NCI-H1694 (cell line): ENCODE results near the gene UBAC2.

Source experiments
- DNase-seq: peaks from one replicate; lab custom pipeline; 2025; lab: John Stamatoyannopoulos, UW

UBAC2 gene

DNA sequence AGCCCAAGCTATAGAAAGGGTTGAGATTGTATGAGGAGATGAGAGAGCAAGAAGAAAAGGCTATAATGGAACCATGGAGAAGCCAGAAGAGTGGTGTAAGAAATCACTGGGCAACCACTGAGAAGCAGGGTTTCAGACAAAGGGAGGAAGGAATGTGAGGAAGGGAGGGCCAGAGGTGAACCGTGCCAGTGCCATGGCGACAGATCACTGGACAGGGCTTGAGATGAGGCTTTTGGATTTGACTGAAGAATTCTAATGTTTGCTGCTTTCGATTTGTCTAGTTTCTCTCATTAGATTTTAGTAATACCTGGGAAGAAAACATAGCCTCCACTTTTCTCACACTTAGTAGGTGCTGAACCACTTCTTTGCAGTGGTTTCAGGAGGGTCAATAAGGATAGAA lies 112.8 kb downstream of the UBAC2 start:
- DNase-seq: no peak

DNA sequence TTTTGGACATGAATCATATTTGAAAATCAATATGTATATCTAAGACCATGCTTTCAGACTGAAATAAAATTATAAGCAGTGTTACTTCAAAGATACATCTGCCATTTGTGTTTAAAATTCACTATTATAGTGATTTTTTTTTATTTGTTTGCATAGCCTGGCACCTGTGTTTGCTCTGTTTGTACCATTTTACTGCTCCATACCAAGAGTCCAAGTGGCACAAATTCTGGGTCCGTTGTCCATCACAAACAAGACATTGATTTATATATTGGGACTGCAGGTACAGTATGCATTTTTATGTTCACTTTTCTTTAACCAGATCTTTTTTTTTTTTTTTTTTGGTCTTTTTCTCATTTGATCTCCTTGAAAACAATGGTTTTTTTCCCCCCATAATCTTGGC lies 113.3 kb downstream of the UBAC2 start:
- DNase-seq: no peak

DNA sequence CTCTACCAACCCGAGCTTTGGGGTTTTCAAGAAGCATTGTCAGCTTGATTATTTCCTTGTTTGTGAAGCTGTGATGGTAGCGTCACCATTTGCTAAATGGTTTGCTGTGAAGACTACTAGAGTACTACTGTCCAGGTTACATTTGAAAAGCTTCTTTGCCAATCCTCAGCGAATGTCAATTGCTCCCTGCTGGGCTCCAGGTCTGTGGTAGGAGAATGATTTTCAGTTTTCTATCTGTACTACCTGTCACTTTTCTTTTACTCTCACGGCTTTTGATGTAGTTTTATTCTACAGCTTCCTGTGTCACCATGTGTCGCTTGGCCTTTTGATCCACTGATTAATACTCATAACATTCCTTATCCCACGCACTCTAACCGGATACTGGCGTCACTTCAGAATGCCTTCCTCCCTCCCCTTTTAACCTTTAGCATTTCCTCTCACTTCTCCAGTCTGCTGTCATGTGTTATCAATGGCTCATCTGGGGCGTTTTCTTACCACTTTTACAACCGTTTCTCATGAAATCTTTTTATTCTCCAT lies 114.1 kb downstream of the UBAC2 start:
- no peak for DNase-seq

DNA sequence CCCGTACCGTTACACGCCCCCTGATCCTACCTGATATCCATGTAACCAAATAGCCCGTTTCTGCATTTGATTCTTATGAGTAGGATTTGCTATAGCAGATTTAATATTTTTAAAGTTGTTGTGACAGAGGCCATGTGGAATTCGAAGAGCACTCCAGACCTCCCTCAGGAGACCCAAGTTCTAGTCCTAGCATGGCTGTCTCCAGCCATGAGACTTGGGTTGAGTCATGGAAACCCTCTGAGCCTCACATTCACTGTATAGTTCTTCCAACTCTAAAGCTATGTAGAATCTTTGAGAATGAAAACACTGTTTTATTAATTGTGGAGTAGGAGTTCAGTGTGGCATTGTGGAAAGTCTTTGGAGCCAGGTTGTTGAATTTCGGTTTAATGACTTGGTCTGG lies 114.5 kb downstream of the UBAC2 start:
- no peak for DNase-seq

DNA sequence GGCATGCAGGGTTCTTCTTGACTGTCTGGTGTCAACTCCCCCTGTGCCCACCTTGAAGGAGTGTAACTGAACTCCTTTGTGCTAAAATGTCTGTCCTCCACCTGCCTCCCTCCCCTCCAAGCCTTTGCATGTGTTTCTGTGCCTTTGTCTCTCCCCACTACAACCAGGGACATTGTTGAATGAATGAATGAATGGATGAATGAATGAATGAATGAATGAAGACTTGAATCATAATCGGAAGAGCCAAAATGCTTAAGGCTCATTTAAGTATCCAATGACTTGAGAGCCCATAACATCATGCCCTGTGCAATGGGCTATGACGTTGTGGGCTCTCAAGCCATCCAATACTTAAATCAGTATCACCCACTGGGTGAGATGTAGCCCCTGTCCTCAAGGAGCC lies 115.6 kb downstream of the UBAC2 start:
- no peak for DNase-seq

DNA sequence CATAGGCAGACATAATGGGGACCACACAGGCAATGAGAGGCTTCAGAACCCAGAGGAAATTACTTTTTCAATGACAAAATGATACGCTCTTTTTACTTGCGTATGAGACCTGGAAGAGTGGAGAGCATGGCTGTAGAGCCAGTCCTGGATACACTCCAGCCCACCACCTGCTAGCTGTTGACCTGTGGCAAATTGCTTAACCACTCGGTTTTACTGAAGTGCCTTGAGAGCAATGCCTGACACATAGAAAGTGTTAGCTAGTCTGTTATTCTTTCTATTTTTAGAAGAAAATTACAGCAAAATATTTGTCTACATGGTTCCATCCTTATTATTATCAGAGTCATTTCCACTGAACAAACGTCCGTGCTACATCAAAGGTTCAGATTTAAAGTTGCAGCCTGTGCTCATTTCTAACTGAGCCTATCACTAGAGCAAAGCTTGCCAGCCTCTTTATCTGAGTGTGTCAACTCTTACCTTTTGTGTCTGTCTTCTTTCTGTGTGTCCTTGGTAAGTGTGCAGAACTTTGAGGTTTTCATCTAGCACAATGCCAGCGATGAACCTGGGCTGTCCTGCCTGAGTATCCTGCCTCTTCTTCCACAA lies 116.1 kb downstream of the UBAC2 start:
- no peak for DNase-seq

DNA sequence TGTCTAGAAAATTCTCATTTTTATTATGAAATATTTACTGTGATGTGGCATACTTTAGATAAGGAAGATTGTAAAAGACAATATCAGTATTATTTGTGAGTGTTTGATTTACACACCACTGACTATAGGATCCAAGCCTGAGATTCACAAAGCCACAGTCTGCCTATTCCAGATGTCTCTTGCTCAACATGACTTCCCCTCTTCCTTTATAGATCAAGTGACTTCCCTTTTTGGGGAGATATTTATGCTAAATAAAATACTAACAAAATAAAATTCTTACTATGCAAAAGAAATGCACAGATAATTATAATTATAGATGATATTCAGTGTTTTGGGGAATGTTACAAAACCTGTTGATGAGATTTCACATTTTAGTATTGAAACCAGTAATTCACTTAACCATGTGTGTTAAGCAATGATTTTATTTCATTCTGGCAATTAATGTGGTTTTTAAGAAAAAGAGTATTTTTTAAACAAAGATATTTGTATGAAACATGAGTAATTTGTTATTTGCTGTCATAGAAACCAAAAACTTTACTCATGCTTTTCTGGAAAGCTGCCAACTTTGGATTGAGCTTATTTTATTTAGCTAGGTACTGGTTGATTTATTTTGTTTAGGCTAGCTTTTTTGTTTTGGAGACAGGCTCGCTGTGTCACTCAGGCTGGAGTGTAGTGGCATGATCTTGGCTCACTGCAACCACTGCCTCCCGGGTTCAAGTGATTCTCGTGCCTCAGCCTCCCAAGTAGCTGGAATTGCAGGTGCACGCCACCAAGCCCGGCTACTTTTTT lies 120.2 kb downstream of the UBAC2 start:
- no peak for DNase-seq

DNA sequence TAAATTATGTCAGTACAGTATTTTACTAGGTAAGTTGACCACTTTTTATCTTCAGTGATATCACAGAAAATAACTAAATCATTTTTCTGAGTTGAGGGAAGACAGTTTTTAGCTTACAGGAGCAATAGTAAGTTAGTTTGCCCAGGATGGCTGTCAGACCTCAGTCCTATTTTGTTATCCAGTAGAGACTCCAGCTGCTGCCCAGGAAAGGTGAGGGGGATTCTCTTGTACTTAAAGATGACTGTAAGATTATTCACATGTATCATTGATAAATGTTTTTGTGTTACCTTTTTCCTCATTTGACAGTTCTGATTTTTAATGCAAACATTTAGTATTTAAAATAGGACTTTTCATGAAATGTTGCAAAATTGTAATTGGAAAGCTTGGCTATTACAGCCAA lies 121.1 kb downstream of the UBAC2 start:
- no peak for DNase-seq

DNA sequence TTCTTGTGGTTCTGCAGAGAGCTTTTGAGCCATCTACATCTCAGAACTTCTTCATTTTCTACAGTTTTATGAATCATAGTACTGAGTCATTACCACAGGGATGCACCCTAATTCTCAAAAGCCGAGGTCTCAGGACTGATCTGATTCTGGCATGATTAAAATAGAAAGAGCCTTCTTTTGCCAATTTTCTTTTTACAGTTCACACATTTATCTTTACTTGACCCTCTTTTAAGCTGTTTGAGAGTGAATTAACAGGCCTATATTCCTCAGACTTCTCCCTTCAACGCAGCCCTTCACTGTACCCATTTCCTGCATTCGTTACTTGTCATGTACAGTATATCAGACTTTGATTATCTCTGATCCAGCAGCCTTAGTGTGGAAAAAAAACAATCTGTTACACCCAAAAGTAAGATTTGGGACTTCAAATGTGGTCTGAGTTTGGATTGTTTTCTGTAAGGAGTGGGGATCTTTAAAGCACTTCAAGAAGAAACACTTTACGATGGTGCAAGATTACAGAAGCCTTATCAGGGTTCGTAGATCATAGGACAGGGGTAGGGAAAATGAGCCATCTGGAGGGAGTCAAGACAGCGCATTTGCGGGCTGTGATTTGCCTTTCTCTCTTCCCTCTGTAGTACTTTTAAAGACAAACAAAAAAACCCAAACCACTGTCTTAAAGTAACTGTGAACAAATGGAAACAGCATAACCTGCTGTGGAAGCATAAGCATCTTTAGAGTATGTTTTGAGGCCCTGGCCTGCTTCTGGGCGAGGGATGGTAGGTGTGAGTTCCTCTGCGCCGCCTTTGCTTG lies 121.8 kb downstream of the UBAC2 start:
- DNase-seq: no peak

DNA sequence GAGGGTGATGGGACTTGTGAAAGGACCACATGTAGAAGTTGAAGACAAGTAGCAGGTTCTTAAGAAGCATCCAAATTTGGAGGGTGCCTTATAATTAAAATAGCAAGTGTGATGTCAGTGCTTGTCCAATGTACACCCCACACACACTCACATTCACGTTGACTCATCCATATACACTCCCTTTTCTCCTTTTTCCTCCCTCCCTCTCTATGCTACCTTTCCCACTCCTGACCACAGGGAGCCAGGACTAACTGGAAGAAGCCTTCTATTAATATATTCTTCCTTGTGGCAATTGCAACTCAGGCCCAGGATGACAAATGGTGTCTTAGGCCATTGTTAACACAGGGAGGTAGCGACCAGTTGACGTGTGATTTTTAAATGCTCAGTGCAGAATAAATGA lies 122.8 kb downstream of the UBAC2 start:
- no peak for DNase-seq

DNA sequence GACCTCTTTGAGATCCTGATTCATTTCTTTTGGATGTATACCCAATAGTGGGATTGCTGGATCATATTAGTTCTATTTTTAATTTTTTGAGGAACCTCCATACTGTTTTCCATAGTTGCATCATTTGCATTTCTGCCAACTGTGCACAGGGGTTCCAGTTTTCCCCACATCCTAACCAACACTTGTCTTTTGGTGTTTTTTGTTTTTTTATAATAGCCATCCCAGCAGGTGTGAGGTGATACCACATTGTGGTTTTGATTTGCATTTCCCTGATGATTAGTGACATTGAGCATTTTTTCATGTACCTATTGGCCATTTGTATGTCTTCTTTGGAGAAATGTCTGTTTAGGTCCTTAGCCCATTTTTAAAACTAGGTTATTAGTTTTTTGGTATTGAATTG lies 125.4 kb downstream of the UBAC2 start:
- DNase-seq: no peak

DNA sequence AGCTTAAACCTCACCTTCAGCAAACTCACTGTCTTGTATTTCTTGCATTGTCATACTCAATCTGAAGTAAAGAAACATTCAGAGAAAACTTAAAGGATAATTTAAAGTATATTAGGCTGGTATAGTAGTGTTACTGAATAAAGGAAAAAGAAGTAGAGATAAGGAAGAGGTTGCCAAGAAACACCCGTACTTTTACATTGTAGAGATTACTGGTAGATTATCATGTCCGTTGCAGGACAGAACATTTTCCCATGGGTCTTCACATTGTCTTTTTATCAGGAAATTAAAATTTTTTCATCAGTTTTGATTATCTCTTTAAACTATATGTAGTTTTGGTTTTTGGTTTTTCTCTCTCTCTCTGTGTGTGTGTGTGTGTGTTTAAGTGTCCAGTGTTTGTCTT lies 126.5 kb downstream of the UBAC2 start:
- no peak for DNase-seq

DNA sequence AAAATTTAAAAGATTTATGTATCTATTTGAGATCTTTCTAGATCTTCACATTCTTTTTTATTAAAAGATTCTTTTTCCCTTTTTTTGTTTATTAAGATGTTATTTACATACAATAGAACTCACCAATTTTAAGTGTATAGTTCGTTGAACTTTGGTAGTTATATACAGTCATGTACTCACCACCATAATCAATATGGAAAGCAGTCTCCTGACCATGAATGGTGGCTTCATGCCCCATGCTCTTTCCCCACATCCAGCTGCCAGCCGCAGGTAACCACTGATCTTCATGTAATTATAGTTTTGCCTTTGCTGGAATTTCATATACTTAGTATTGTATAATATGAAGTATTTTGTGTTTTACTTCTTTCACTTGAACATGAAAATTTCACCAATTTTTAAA lies 127.1 kb downstream of the UBAC2 start:
- DNase-seq: no peak

DNA sequence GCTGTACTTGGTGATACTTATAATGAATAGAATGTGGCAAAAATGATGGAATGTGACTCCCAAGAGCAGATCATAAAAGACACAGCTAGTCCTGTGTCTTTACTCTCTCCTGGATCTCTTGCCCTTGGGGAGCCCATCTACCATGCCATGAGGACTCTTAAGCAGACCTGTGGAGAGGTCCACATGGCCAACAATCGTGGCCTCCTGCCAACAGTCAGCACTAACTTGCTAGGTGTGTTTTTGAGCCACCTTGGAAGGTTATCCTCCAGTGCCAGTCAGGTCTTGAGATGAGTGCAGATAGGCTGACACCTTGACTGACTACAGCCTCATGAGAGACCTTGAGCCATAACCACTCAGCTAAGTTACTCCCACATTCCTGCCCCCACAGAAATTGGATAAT lies 128.8 kb downstream of the UBAC2 start:
- DNase-seq: no peak

DNA sequence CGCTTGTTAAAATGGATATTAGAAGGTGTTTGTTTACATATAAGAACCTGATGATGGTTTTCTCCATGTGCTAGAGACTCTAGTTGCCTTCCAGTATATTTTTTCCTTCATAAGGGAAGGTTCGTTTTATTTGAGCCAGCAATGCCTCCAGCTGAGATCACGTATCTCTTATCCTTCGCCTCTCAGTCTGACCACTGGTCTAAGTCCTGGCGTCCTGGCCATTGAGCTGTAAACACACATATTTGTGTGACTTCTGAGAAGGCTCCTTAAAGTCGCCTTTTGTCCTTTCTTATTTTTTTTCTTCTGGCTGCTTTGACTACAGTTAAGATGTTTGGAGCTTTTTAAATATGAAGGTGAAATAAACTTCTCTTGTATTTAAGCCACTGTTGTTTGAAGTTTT lies 130.3 kb downstream of the UBAC2 start:
- DNase-seq: no peak

DNA sequence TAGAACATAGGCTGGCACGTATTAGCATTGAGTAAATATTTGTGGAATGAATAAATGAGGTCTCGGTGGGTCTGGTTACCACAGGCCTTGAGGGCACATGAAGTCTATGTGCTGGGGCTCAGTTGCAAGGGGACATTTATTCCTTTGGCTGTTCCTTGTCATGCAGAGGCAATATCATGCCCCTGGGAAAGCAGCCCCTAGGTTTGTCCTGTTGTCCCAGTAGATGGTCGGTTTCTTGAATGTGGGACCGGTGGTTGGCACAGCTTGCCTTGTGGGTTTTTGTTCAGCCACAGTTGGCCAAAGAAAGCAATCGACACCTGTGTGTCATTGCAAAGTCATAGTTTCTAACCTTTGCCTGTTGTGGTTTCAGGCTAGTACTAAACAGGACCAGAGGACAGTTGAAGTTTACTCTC lies 131.2 kb downstream of the UBAC2 start:
- no peak for DNase-seq

DNA sequence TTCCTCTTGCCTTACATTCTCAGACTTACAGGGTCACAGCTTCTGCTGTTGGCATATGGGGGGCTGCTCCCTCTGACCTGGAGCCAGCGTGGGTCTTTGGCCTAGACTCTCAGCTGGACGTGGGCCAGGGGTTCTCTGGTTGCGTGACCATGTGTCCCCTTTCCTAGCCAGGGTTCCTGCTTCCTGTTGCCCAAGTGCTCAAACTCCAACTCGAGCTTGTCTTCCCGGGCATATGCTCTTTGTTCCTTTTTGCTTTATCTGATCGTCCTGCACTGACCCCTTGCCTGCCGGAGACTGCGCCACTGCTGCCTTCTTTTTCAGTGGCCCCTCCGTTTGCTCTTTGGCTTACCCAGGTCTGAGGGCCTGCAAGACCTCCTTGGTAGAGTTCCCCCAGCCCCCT lies 131.8 kb downstream of the UBAC2 start:
- no peak for DNase-seq

DNA sequence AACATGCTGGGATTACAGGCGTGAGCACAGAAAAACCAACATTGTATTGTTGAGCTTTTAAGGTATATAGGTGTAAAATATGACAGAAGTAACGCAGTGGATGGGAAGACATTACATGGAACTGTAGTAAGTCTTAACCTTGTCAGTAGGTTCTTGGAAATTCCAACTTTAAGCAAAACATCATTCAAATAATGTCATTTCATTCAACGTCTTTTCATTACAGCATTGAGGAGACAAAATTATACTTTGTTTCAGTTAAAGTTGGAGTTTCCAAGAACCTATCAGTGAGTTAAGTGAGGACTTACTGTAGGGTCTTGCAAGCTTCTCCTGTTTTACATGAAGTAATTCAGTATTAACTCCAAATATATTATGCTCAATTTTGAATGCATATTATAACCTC lies 133.6 kb downstream of the UBAC2 start:
- no peak for DNase-seq

DNA sequence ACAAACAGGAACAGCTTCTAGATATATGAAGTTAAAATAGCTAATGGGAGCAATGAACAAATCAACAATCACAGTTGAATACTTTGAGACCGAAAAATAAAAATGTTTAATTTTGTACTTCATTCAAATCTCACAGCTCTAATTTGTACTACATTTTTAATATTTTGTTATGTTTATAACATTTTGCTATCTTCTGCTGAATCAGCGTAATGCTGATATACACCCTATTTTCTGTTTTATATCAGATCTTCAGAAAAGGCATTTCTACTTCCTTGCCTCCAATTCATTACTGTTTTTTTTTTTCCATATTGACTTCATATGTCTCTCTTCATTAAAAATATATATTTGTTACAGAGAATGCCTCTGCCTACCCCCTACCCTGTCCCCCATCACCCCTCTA lies 134.4 kb downstream of the UBAC2 start:
- DNase-seq: no peak

DNA sequence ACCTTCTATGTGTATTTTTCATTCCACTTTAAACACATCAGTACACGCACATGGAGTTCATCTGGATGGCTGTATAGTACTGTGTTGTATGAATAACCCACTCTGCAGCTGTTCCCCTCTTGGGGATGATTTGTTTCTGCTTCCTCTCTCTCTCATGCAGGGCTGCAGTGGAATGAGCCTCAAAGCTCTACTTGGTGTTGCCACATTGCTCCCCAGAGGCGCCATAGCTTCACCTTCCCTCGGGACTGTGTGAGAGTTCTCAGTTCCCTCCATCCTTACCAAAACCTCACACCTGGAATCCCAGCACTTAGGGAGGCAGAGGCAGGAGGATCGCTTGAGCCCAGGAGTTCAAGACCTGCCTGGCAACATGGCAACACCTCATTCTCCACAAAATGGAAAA lies 134.9 kb downstream of the UBAC2 start:
- DNase-seq: no peak

DNA sequence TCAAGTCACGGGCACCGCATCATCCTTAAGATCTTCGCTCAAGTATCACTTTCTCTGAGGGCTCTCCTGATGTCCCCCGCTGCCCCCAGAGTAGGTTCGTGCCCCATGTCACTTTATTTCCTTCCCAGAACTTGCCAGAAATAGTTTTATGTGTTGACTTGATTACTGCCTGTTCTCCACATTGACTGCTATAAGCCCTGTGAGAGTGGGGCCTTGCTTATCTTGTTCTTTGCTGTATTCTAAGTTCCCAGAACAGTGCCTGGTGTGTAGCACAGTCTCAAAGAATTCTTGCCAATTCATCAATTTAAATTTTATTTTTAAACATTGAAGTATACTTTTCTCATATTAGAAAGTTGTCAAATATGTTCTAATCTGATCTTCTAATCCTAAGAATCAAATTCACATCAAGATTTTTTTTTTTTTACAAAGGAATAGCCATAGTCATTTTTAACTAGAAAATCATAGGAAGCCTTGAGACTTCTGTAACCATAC lies 138.6 kb downstream of the UBAC2 start:
- no peak for DNase-seq

DNA sequence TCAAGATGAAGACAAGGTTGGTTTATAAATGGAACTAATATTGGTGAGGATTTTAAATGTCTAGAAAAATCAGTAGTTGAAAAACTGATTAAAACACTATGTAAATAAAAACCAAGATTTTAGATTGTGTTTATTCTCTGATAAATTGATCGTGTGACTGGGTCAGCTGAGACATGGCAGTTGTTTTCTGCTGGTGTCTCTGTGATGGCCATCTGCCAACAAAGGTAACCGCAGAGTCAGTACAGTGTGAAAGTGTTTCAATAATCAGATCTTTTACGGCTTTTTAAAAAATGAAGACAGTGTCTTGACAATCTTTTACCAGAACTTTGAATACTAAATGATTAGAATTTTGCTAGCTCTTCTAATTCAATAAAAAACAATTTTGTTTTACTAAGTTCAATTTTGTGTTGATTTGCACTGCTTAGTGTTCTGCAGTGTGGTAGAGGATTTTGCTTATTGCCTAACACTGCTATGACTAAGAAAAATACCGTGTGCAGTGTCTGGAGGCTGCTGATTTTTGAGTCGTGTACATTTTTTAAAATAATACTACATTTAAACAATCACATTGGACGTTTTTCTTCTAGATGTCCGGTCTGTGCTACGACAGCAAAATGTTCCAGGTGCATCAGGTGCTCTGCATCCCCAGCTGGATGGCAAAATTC lies 139.2 kb downstream of the UBAC2 start:
- no peak for DNase-seq
